Fibroblast of skin of left quadriceps (primary cell): ENCODE data around the gene ELF4.

ENCODE experiments used
- DNase-seq, 2 experiments: peaks; one replicate each; pipeline ENCODE4 v3.0.0-alpha.2; 2013; ENCODE audit warnings: low read depth in 2 of 2

Gene ELF4

DNA sequence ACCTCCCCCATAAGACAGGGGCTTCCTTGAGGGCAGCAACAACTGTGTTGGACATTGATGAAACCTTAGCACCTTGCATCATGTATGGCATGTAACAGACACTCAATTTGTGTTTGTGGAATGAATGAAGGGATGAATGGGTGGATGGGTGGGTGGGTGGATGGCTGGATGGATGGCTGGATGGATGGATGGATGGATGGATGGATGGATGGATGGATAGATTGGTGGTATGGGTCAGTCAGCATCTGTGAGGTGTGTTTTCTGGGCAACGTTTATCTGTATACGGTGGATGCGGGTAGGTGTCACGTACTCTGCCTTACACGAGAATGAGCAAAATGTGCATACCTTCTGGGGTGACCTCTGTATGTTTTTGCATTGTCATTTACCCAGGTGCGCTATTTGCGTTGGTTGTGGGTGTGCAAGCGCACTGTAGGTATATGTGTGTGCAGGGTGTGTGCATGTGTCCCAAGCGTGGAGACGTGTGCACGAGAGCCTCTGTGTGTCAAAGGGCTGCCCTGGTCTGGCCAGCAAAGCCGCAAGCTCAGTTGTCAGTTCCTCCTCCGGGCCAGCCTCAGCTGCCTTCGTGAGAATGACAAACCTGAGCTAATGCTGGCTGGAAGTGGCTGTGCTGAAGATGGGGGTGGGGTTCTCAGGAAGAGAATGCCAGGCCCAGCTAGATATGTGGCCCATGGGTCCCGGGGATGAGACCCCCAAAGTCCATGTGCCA, 26.5 kb downstream of the ELF4 start:
- no peak for DNase-seq

GRCh38 chrX:130083107-130083490, 27.2 kb downstream of the ELF4 start:
- DNase-seq: no peak

- DNase-seq: no peak
Measured at GRCh38 chrX:130082244-130083106, 27.8 kb downstream of the ELF4 start.

DNA sequence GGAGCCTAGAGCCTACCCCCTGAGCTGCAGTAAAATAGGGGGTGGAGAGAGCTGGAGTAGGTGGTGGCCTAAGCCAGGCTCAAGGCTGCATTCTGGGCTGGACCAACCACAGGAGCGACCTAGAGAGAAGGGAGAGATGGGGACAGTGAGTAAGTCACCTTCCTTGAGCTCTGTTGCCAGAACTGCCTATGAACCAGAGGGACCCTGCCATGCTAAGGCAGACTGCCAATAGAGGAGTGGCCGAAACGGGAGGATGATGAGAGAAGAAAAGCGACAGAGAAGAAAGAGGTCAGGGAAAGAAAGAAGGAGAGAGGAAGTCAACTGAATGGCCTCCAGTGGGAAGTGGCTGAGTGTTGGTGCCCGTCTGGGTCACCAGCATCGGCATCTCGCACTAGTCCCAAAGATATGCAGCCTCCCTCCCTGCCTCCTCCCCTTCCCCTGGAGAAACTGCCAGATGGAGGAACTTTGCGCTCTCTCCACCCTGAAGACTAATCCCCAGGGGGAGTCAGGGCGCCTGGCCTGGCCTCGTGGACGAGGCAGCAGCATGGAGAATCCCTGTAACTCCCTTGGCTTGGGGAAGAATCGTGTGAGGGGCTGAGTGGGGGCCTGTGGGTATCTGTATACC, 28.8 kb downstream of the ELF4 start:
- no peak for DNase-seq

DNA sequence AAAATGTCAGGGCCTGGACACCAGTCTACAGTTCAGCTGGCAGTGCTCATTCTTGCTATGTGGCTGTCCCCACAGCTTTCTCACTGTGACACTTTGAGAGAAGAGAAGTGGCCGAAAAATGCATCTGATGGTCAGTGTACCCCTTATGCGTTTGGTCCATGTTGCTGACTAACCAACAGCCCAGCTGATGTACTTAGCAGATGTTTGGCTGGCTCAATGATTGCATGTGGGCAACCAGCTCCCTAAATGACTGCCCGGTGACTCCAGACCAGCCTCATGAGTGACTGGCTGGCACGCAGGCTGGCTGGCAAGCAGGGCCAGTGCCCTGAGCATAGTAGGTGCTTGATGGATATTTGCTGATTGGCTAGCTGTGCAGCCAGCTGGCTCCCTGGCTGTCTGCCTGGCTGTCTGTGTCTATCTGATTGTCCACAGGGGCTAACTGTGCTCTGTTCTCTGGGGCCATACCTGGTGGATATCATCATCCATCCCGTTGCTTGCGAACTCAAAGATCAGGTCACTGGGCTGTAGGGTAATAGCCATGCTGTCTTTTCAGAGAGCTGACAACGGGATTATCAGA, 29.4 kb downstream of the ELF4 start:
- DNase-seq: no peak

- DNase-seq: peak; percentile 53
Measured at GRCh38 chrX:130079824-130080406, 30.4 kb downstream of the ELF4 start.

DNA sequence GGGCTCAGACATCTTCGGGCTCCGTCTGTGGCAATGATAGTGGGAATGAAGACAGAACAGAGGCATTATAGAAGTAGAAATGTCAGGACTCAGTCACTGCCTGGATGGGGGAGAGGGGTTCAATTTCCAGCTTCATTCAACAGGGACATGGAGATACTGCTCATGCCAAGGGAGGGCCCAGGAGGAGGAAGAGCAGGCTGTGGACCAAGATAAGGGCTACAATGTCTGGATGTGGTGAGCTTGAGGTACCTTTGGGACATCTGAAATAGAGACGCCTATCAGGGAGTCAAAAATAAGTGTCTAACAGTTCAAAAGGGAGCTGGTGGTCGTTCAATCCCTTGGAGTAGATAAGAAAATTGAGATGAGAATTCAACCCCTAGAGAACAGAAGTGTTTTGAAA, 34.5 kb downstream of the ELF4 start:
- DNase-seq: no peak

GRCh38 chrX:130072345-130072740, 38.0 kb downstream of the ELF4 start:
- DNase-seq: no peak

DNA sequence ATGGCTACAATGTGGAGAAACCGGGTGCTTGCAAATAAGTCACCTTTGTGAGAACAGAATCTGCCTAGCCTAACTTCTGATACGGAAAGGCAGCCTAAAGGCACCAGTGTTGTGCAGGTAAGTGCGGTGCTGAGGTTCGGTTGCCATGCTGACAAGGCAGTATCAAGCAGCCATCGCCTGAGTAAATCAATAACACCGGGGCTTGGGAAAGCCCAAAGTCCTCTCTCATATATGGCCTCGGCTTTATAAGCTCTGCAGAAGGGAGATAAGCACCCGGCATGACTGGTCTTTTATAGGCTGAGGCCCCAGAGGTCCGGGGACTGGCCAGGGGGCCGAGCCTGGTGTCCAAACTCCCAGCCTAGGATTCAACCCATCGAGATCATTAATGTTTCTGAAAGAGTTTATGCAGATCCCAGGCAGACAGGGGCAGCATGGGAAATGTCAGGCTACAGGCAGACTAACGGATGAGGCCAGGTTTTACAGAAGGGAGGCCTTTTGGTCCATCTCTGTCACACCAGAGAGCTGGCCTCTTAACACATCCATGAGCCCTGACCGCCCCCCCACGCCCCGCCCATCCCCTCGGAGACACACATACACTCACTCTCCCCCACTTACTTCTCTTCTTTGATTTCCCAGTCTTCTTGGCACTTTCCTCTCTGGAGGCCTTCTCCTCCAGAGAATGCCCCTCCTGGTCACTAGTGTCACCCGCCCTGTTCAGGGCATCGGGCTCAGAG, 38.5 kb downstream of the ELF4 start:
- no peak for DNase-seq

- DNase-seq: no peak
Measured at GRCh38 chrX:130066975-130067615, 43.2 kb downstream of the ELF4 start.

DNA sequence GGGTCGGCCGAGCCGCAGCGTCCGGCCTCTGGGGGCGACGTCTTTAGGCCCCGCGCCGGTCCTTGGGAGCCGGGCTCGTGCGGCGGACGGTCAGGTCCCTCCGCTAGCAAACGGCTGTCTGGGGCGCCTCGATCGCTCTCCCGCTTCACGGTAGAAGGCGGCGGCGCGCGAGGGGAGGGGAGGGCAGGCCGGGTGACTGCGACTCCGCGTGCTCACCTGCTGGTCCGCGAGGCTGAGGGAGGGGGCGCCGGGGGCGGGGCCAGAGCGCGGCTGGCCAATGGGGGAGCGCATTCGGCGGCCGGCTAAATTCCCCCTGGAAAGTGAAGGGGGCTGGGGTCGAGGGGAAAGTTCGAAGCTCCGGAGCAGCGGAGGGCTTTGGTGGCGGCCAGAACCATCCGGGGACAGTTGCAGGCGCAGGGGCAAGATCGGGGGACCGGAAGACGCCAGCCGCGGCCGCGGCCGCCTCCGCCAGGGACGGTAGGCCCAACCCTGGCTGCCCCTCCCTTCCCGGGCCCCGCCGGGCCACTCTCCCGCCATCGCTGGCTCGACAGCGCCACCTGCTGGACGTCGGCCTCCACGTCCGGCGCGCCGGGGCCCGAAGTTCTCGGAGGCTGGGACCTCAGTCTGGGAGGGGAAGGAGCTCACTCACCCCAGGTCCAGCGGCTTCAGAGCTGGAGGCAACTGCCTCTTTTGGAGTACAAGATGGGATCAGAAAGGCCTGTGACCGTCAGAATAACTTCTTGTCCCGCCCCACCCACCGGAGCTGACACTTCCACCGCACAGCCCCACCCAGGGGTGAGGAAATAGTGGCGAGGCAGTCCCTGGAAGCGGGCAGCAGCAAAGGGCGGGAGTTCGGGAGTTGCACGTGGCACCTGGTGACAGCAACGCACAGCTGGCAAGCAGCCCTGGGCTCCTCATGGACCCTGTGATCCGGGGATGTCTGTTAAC, 49.9 kb downstream of the ELF4 start:
- peak; percentile 24 to 25 for DNase-seq

- no peak for DNase-seq
Measured at GRCh38 chrX:130058652-130059051, 51.6 kb downstream of the ELF4 start.

DNA sequence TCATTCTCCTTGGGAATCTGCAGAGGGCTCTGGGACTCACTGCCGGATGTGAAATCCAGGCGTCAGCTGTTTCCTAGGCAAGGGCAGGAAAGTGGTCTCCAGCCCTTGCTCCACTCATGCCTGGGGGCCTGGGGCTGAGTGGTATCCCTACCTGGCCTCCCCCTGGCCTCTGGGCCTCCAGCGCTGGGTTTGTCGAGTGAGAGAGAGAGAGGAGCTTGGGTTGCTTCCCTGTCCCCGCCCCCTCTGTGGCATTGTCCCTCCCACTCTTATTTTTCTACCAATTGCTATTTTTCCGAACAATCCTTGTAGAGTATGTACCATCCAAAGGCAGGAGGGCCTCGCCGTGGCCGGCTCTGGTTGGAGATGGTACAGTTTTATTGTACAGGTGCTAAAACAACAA, 53.1 kb downstream of the ELF4 start:
- no peak for DNase-seq

- no peak for DNase-seq
Measured at GRCh38 chrX:130055899-130056298, 54.4 kb downstream of the ELF4 start.

GRCh38 chrX:130055103-130055502, 55.2 kb downstream of the ELF4 start:
- peak; percentile 27 to 41 for DNase-seq

GRCh38 chrX:130053236-130053635, 57.1 kb downstream of the ELF4 start:
- DNase-seq: no peak

DNA sequence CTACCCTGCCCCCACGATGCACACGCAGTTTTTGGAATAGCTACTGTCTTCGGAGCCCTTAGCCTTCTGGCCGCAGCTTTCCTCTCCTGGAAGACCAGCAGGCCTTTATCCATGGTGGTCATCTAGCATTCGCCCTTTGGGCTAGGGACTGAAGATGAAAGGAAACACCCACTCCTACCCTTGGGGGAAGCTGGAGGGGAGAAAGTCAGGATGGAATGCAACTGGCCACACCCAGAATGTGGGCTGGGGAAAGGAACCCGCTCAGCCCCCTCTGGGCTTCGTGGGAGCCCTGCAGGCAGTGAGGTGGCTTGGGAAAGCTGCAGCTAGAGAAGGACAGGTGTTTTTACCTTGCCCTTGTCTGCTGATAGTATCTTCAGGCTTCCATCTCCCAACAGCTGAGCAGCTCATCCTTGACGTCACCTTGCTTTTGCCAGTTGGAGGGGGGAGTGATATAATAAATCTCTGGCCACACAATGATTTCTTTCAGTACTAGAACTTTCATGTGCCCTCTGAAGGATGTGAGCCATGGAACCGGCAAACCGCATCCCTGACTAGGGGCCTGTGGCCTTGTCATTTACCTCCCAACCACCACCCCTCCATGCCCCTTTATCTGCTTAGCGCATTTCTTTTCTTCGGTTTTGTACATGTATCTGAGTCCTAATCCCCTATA, 59.0 kb downstream of the ELF4 start:
- no peak for DNase-seq

- no peak for DNase-seq
Measured at GRCh38 chrX:130049821-130050220, 60.5 kb downstream of the ELF4 start.

- no peak for DNase-seq
Measured at GRCh38 chrX:130048686-130049222, 61.5 kb downstream of the ELF4 start.
